HK-2 (cell line): ENCODE data around the gene WDR7.

Experiments
- DNase-seq: peaks from one replicate; pipeline ENCODE4 v3.0.0-alpha.2; 2018; ENCODE audit not compliant: unreplicated experiment

Gene WDR7

DNA sequence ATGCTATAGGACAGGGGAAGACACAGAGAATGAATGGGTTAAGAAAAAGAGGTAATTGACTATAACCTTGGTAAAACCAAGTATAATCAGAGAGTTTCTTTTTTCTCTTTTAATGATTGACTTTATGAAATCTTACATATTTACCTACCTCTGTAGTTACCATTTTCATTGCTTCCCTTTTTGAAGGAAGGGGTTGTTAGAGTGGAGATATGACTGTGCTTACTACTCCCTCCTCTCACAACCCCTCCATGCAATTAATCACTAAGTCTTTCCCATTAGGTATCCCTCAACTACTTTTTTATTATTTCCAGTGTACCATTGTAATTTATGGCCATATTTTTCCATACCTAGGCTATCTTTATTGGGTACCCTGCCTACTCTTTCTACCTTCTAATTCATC lies 71.4 kb downstream of the WDR7 start:
- no peak for DNase-seq

DNA sequence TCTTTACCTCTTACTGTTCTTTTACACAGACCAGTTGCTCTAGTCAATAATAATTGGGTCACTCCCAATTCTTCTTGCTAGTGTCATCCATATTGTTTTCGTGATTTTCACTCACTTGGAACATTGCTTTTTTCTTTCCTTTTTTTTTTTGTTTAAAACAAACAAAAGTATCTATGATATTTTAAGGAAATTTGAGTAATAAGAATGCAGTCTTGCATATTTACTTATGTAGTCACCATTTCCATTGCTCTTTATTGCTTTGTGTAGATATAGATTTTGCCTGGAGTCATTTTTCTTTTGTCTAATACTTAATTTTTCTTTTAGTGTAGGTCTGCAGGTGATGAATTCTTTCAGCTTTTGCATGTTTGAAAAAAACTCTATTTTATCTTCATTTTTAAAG lies 71.9 kb downstream of the WDR7 start:
- DNase-seq: no peak

DNA sequence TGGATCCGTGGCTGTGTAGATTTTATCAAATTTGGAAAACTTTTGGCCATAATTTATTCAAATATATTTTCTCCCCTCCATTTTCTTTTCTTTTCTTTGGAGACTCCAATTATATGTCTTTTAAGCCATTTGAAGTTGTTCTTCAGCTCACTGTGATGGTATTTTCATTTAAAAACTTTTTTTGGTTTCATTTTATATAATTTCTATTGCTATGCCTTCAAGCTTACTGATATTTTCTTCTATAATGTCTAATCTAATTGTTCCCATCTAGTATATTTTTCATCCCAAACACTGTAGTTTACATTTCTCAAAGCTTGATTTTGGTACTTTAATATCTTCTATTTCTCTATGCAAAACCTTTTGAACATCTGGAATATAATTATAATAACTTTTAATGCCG lies 72.5 kb downstream of the WDR7 start:
- DNase-seq: no peak

DNA sequence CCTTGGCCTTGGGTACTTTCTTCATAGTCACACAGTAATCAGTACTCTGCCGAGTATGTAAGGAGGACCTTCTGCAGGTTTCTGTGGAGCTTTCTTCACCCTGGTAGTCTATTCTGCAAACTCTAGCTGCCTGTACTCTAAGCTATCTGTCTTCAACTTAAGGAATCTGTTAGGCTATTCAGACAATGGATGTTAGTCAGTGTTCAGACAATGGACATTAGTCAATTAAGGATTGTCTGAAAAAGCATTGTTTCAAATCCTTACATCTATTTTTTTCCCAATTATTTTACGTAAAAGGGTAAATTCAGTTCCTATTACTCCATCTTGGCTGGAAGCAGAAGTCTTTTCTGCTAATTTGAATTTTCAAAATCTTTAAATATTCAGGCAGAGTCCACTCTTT lies 75.7 kb downstream of the WDR7 start:
- DNase-seq: no peak

DNA sequence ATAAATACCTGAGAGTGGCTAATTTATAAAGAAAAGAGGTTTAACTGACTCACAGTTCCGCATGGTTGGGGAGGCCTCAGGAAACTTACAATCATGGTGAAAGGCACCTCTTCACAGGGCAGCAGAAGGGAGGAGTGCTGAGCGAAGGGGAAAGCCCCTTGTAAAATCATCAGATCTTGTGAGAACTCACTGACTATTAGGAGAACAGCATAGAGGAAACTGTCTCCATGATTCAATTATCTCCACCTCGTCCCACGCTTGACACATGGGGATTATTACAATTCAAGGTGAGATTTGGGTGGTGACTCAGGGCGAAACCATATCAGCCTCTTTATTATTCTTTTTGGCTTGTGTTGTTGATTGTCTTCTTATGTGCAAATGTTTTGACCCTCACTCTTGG lies 76.2 kb downstream of the WDR7 start:
- DNase-seq: no peak

DNA sequence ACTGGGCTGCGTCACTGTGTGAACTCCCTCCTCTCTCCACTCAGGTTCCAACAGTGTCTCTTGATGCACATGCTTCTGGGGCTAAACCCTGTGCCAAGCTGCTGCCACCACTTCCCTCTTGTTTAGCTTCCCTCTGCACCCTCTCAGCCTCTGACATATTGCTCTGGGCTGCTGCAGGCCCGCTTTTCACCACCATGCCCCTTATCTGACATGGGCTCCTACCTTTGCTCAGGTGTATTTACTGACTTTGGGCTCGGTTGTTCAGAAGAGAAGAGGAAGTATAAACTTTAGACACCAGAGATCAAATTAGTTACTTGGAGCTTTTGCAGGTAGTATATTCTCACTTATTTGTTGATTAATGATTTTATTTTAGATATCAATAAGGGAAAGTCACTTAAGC lies 77.6 kb downstream of the WDR7 start:
- DNase-seq: no peak

DNA sequence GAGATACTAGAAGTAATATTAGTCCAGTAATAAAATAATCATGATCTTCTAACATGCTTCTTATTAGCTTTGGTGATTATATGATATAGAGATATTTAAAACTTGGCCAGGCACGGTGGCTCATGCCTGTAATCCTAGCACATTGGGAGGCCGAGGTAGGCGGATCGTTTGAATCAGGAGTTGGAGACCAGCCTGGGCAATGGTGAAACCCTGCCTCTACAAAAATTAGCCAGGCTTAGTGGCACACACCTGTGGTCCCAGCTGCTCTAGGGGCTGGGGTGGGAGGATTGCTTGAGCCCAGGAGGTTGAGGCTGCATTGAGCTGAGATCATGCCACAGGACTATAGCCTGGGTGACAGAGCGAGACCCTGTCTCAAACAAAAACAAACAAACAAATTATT lies 87.0 kb downstream of the WDR7 start:
- DNase-seq: no peak

DNA sequence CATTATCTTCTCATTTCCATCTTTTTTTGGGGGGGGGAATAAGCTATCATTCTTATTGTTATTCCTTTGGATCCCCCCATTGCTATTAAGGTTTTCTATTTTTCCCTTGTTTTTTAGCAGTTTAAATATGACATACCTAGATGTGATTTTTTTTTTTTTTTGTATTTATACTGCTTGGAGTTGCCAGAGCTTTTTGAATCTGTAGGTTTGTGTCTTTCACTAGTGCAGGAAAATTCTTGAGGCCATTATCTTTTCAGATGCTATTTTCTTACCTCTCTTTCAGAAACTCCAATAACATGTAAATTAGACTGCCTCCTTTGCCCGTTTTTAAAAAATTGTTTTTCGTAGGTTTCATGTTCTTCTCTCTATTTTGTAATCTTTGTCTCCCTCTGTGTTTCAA lies 88.6 kb downstream of the WDR7 start:
- DNase-seq: no peak

DNA sequence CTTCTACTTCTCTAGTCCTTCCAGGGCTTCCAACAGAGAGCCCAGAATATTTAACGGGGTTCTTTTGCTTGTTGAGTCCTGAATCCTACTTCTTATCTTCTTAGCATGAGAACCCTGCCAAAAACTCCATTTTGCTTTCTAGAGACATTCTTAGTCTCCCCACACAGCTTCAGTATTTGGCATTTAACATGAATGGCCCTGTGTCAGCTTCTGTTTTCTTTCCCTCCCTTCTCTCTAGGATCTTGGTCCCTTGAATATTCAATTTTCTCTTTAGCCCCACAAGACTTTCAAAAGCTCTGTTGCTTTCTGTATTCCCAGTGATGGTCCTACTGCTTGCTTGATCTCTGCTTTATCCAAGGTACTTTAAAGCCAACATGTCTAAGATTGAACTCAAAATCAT lies 89.5 kb downstream of the WDR7 start:
- DNase-seq: no peak

DNA sequence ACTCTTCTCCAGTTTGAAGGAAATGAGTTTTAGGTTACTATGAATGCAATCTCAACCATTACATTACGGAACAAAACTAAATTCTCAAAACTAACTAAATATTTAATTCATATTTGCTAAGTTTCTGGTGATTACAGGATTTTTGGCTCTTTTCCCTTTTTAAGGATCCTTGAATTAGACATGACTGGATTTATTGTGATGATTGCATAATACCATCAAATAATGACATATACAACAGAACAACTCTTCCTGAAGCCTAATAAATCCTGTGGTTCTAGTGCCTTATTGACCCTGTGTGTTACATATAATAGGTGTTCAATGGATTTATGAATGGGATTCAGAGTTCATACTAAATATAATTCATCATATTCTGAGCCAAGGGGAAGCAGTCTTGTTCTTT lies 90.5 kb downstream of the WDR7 start:
- DNase-seq: no peak

DNA sequence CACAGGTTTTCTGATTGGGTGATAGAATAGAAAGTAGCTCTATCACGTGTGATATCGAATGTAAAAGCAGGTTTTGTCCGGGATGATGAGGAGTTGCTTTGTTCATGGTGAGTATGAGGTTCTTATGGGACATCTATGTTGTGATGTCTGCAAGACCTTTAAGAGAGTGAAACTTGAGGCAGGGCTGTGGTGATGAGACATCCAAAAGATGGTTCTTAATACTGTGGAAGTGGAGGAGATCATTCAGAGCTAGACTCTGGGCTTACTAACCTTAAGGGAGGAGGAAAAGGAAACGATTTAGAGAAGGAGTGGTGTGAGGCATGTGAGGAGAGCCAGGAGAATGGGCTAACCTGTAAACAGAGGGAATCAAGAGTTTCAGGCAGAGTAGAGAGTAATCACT lies 92.0 kb downstream of the WDR7 start:
- DNase-seq: no peak

DNA sequence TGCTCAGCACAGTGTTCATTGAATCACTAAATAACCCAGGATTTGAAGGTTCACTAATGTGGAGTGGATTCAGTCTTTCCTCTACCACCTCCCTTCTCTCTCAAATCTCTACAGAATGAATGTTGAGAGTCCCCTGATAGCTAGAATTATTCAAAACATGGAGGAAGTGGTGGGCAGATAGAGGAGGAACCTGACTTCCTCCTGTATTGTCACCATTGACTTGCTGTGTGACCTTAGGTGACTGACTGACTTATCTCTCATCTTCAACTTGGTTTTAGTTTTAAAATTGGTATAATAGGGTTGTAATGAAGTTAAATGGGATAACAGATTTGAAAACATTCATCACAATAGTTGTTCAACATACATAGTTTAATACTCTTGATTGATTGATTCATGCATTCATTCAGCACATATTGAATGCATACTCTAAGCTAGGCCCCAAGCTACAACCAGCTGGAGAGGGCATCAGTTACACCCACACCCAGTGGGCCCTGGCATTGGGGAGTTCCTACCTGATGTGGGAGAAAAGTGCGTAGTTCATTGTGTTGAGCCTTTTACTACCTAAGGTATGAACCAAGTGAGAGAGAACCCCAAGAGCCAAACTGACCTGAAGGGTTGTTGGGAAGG lies 96.0 kb downstream of the WDR7 start:
- no peak for DNase-seq

DNA sequence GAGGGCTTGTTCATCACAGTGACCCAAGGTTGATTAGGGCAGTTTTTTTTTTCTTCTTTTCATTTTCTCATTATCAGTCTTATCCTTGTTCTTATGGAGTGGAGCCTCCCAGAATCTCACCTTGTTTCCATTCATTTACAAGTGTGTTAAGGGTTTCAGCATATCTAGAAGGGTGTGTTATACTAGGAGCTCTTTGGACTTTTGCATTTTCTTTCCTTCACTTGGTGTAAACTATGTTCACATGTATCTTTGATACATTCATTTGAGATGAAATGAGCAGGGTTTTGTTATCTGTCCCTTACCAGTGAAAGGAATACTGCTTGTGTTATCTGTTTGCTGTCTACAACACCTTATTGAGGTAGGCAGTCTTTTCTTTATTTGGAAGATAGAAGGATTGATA lies 96.7 kb downstream of the WDR7 start:
- no peak for DNase-seq

DNA sequence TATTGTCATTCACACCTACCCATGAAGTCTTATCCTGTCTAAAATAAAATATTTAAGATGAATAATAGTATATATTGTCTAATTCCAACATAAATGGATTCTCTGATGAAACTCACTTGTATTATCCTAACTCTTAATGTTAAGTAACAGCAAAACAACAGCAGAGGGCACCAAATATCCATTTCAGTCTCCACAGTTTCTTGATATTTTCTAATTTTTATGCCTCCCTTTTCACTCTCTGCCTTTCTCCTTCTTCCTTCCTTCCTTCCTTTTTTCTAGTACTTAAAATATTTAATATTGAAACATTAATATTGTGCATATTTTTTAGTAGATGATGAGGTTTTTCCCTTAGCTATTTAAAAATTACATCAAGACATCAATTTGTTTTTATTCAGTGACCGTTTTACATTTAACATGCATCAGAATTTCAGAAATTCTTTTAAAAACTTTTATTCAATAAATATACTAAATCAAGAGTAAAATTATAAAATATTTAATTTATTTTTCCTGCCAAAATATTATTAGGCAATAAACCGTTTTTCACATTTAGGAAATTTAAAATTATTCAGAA lies 97.6 kb downstream of the WDR7 start:
- no peak for DNase-seq

DNA sequence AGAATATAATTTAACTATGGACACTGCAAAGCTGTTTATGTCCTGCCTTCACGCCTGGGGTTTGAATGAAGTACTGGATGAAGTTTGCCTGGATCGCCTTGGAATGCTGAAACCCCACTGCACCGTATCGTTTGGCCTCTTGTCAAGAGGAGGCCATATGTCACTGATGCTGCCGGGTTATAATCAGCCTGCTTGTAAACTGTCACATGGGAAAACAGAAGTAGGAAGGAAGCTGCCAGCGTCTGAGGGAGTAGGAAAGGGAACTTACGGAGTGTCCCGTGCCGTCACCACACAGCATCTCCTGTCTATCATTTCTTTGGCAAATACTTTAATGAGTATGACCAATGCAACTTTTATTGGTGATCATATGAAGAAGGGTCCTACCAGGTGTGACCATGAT lies 105.8 kb downstream of the WDR7 start:
- DNase-seq: no peak

DNA sequence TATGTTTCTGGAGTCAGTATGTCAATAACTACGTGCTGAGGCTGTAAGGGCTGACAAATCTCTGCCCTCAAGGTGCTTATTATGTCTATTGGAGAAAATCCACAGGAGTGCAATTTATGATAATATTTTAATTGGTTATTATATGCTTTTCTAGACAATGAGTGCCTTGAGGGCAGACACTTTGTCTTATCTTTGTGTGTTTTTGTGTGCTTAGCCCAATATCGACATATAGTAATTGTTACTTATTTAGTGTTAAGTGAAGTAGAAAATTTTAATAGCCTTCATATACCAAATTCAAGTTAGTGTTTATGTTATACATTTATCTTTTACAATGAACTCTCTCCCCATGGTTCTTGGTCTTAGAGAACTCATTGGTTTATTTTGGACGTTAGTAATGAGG lies 118.9 kb downstream of the WDR7 start:
- DNase-seq: no peak

DNA sequence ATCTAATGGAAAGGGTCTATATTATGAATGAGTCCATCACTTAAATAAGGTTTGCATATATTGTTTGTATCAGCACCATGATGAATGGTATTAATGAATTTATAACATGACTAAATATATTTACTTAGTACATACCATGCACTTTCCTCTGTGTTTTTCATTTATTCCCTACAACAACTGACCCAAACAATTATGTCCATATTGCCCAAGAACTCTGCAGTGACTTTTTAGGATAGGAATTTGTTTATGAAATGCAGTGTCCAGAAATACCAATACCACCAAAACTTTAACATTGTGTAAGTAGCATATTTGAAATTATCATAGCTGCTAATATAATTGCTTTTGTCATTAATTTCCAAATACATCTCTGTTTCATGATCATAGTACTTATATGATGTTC lies 119.7 kb downstream of the WDR7 start:
- DNase-seq: no peak

DNA sequence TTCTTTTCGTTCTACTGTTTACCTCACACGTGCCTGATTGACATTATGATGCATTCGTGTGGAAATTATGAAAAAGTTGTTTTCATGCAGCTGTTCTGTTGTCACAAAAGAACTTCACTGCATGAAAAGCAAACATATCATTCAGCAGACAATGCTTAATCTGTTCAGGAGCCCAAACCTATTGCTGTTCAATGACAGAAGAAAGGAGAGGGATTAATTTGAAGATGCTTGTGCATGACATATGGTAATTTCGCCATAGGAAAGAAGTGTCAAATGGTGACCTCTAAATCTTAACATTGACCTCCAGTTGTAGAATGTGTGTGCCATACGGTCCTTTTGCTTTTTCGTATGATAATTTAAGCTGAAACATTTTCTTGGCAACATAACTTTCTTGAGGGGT lies 124.5 kb downstream of the WDR7 start:
- no peak for DNase-seq

DNA sequence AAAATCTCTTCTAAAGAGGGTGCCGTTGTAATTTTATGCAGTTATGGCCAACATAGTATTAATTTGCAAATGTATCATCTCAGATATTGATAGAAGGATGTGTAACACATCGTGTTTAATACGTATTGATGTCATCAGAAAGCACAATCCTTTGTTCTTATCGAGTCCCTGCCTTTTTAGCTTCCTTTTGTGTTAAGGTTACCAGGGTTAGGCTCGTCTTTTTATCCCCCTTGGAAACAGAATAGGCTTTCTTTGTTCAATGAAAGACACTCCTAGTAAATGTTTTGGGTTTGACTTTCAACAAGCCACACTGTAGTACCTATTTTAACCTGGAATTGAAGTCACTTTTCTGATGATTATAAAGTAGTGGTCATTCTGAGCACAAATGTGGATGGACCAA lies 136.2 kb downstream of the WDR7 start:
- no peak for DNase-seq

DNA sequence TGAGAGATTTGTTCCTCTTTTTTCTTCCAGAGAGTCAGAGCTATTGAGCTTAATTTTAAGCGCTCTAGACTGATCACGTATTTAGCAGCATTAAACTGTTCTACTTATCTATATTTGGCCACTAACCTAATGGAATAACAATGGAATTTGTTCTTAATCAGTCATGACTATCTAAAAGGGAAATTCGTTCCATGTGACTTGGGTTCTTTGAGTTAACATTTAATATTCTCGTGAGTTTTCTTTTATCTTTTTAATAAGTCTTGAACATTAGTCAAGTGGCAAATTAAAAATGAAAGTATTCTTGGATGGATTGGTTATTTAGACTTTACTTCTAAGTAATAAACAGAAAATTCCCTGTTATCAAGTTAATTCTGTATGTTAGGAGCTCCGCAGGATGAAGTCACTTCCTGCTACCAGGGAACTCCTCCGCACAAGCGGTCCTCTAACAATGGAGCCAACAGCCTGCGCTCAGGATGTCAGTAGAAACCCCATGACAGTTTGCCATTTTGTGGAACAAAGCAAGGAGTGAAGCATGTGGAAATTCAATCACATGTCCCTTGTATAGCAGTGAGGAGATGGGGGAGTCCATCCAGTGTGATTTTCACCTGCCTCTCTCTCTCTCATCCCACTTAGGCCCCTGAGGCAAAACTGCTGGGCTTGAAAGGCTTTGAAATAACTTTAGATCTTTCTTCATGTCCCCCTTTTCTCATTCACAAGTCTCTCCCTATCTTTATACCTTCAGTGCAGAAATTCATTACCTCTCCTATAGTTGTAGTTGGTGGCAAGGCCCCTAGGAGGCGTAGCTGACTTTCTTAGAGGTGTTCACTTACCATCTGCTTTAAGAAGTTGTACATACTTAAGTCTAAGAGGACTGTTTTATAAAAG lies 138.1 kb downstream of the WDR7 start:
- DNase-seq: no peak

DNA sequence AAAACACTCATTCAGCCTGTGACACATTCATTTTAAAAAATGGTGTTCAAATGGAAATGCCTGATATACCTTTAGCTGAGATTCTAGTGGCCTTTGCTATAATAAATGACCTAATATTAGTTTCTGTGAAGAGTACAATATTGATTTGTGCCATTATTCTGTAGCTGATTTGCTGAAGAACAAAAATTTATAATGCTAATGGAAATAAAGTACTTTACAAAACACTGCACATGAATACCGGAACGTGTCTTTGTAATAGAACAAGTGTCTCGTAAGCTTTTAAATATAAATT lies 138.7 kb downstream of the WDR7 start:
- no peak for DNase-seq

DNA sequence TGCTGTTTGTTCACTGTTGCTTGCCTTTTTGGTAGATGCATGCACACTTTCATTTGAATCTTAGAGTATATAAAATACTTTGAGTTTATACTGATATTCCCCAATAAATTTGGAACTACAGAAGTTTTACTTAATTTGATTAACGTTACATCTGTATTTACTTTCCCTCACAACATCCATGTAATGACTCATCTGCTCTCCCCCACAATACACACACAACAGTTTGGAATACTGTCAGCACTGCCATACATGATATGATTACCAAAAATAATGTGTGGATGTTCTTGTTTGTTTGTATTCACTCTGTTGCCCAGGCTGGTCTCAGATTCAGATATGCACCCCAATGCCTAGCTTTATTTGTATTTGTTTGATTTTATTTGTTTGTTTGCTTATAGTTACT lies 144.2 kb downstream of the WDR7 start:
- DNase-seq: no peak

DNA sequence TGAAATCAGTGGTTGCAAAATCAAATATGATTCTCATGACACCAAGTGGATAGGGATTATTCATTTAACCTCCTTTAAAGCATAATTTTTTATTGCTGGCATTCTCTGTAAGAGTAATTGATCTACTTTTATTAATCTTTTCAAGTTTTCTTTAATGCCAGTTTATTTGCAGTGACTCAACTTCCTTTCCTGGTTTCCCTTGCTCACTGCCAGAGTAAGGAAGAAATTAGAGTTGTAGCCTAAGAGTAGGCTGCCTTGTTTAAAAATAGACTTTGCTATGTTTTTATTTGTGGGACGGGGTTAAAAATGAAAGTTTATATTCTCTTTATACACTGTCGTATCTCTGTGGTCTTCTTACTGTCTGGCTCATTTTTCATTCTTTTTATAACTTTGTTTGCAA lies 148.6 kb downstream of the WDR7 start:
- no peak for DNase-seq

DNA sequence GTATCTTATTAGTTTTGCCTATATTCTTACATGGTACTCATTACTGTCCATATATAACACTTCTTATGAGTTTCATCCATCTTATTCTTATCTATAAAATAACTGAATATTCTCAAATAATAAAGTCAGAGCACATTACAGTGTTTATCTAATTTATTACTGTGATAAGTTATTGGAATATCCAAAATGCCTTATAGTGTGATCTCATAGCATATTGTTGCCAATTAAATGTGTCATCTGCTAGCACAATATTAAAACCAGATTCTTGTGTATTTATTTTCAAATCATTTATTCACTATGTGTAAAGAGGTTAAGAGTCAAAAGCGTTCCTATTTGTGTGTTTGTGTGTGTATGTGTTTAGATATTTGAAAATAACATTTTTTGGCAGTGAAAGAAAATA lies 151.9 kb downstream of the WDR7 start:
- DNase-seq: no peak
